GM21723 (cell line): ENCODE measurements around the gene PIGQ.

Source experiments
- ATAC-seq: cut with Tn5 transposase; IDR thresholded peaks from one replicate; pipeline ENCODE4 v1.9.1; 2021; ENCODE audit warnings: mild to moderate bottlenecking, moderate library complexity; ENCODE audit not compliant: unreplicated experiment

PIGQ gene

GRCh38 chr16:569445-570254, at the start of gene PIGQ:
Gene PIGQ (plus strand): TSS chr16:569968. CDS start chr16:574075, 4,107 bp downstream.
- no peak for ATAC-seq

GRCh38 chr16:520847-521246, 48.9 kb upstream of the PIGQ start:
- no peak for ATAC-seq

GRCh38 chr16:521381-522210, 48.2 kb upstream of the PIGQ start:
- no peak for ATAC-seq

- no peak for ATAC-seq
Measured at GRCh38 chr16:522320-523096, 47.3 kb upstream of the PIGQ start.

GRCh38 chr16:523097-523741, 46.5 kb upstream of the PIGQ start:
- ATAC-seq = no peak

- ATAC-seq = no peak
Measured at GRCh38 chr16:524274-525040, 45.3 kb upstream of the PIGQ start.

GRCh38 chr16:525123-525519, 44.6 kb upstream of the PIGQ start:
- no peak for ATAC-seq

- ATAC-seq = no peak
Measured at GRCh38 chr16:525520-526180, 44.1 kb upstream of the PIGQ start.

- ATAC-seq = no peak
Measured at GRCh38 chr16:526181-527014, 43.4 kb upstream of the PIGQ start.

GRCh38 chr16:527015-527903, 42.5 kb upstream of the PIGQ start, which contains the start of gene CAPN15:
Gene CAPN15 (plus strand): TSS chr16:527712. CDS start chr16:546839, 19,127 bp downstream.
- ATAC-seq = peak; percentile 62

GRCh38 chr16:528111-529011, 41.4 kb upstream of the PIGQ start:
- peak; percentile 15 for ATAC-seq

- ATAC-seq = no peak
Measured at GRCh38 chr16:529012-529575, 40.7 kb upstream of the PIGQ start.

- no peak for ATAC-seq
Measured at GRCh38 chr16:530111-530817, 39.5 kb upstream of the PIGQ start.

GRCh38 chr16:531494-532125, 38.2 kb upstream of the PIGQ start:
- no peak for ATAC-seq
